HG03460 (cell line): ENCODE data around the gene ZNFX1.

ENCODE experiments used
- ATAC-seq: cut with Tn5 transposase; IDR thresholded peaks from one replicate; pipeline ENCODE4 v1.9.1; 2021; ENCODE audit not compliant: unreplicated experiment

ZNFX1 gene

GRCh38 chr20:49279677-49280462, 2.0 kb upstream of the ZNFX1 start:
- no peak for ATAC-seq

DNA sequence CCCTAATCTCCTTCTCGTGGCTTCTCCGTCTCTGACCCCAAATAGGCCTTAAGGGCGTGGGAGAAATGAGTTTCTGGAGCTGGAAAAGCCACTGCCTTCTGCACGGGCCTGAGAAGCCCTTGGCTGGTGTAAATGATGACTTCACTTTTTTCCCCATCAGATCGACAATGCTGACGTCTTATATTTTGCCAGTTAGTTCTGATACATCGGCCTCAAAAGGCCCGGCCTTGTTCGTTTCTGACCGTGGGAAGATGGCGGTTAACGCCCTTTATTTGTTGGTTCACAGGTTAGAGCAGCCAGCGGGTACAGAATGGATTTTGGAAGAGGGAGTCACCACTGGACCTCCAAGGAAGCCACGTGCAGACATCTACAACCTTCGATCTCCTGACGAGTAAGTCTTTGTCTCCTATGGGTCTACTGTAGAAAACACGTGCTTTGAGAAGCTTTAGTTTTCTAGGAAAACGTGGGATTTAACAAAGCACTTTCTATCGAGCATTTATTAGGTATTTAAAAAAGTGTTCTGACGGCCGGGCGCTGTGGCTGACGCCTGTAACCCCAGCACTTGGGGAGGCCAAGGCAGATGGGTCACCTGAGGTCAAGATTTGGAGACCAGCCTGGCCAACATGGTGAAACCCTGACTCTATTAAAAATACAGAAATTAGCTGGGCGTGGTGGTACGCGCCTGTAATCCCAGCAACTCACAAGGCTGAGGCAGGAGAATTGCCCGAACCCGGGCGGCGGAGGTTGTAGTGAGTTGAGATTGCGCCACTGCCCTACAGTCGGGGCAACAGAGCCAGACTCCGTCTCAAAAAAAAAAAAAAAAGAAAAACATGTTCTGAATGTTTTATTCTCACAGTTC, 1.2 kb upstream of the ZNFX1 start:
- no peak for ATAC-seq

DNA sequence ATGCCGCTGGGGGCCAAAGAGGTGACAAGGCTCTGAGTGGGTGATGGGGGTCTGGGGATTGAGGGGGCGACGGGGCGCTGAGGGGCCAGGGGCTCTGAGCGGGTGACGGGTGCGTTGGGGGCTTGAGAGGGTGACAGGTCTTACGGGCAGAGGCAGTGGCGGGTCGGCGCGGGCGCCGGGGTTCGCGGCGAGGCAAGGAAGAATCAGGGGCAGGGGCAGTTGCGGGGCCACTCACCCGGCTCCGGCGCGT, 146 bp downstream of the ZNFX1 start:
- ATAC-seq = no peak

- no peak for ATAC-seq
These were observed 684 bp downstream of the ZNFX1 start for GRCh38 chr20:49276961-49277785.

GRCh38 chr20:49276161-49276960, 1.5 kb downstream of the ZNFX1 start:
- ATAC-seq = no peak

DNA sequence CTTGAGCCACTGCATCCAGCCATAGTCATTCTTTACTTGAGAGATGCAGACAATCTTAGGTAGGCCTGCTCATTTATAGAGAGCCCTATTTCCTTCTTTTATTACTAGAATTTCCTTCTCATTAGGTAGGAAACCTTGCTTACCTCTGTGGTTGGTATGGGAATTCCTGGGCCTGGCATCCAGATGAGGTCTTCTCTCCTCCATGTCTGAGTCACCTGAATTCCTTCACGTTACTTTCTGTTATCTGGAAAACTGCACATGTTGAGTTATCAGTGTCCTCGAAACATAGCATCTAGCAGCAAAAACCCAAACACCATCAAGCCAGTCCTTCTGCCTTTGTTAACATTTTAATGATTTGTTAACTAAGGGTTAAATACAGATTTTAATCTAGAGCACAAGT, 2.2 kb downstream of the ZNFX1 start:
- ATAC-seq = no peak

- ATAC-seq = no peak
These were observed 2.6 kb downstream of the ZNFX1 start for GRCh38 chr20:49275216-49275615.

- ATAC-seq = no peak
These were observed 4.1 kb downstream of the ZNFX1 start for GRCh38 chr20:49273696-49274277.

DNA sequence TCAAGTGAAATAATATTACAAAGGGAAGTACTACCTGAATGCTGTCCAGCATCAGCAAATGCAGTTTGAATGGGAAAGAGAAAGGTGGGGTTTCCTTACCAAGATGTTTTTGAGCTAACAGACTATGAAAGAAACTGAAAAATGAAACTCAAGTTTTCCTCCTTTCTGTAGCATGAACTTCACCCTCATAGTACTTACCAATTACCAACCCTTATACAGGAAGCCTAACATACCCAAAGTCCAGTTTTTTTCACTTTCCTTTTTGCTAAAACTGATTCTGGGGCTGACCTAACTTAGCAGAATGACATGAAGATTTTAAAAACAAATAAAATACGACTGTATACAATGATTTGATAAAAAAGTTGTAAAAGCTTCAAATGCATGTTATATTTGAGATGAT, 5.2 kb downstream of the ZNFX1 start:
- ATAC-seq = peak; percentile 33

DNA sequence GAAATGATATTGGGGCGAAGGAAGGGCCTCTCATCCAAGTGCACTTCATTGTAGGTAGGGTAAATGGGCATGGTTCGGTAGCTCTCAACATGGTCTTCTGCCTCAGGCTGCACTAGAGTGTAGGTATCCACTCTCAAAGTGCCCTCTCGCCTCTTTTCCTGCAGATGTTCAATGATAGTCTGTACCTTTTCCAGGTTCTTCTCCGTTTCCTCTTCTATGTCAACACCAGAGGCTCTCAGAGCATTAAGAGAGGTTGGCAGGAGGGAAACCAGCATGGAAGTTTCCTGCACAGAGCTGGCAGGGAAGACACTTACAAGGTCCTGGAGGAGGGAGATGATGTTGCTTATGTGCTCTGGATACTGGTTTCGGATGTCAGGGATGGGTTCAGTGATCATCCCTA, 7.1 kb downstream of the ZNFX1 start:
- ATAC-seq = no peak

DNA sequence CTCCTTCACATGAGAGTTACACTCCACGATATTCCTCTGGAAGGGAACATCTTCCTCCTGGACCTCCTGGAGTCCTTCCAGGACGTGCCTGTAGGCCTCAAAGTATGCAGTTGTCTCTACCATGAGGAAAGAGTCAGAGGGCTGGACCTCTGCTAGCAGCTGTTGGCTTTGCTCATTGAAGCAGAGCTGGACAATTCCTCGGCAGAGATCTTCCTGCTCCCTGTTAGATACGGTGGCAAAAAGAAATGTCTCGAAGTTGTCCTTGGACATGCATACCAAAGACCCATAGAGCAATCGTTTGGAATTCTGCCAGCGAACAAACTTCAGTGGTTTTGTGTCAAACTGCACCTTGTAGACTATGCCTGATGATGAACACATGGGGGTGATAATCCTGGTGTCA, 7.7 kb downstream of the ZNFX1 start:
- no peak for ATAC-seq

- ATAC-seq = no peak
These were observed 9.1 kb downstream of the ZNFX1 start for GRCh38 chr20:49268600-49269365.

GRCh38 chr20:49267327-49267726, 10.5 kb downstream of the ZNFX1 start:
- no peak for ATAC-seq

DNA sequence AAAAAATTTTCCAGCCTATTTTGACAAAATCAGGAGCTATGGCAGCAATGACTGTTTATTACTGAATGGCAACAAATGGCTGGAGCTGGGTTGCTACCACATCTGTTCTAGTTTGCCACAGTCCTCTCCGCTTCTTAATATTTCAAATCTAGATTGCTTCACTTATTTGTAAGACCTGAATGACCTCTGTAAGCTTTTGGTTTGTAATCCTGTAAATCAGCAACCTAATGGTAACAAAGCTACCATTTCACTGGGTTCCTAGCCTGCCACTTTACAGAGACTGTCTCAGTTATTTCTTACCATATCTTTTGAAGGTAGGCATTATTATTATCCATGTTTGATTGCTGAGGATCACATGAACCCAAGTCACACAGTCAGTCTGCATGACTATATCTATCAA, 15.4 kb downstream of the ZNFX1 start:
- ATAC-seq = no peak

DNA sequence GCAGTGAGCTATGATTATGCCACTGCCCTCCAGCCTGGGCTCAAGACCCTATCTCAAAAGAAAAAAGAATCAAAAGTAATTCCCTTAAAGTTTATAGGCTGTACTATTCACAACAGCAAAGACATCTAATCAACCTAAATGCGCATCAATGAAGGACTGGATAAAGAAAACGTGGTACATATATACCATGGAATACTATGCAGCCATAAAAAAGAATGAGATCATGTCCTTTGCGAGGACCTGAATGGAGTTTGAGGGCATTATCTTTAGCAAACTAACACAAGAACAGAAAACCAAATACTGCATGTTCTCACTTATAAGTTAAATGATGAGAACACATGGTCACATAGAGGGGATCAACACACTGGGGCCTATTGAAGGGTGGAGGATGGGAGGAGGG, 16.7 kb downstream of the ZNFX1 start:
- no peak for ATAC-seq

GRCh38 chr20:49260218-49260617, 17.6 kb downstream of the ZNFX1 start:
- no peak for ATAC-seq

DNA sequence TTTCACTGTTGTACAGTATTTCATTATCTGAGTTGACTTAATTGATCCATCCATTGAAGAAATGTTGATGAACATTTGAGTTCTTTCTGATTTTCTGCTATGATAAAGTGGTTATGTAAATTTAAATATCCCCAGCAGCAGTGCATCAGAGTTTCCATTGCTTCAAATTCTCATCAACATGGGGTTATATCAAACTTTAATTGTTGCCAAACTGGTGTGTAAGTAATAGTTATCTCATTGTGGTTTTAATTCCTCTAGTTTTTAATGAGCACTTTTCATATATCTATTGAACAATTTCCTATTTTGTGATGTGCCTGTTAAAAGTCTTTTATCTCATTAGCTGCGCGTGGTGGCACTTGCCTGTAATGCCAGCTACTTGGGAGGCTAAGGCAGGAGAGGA, 18.1 kb downstream of the ZNFX1 start:
- no peak for ATAC-seq

- ATAC-seq = no peak
These were observed 18.6 kb downstream of the ZNFX1 start for GRCh38 chr20:49259284-49259683.

- ATAC-seq = no peak
These were observed 21.6 kb downstream of the ZNFX1 start for GRCh38 chr20:49256261-49256660.
